ENCODE results near the gene DOK1.
A peak's percentile ranks its signal among the peaks of the same experiment; 100 is the strongest.
"Not testable (repeated sequence)": the region's sequence is repeated elsewhere in the genome, so short reads cannot be mapped to it uniquely, and the experiment has no call there.

Gene DOK1

GRCh38 chr2:74548900-74549826 lies 5.4 kb upstream of the DOK1 start:
- peak; percentile 67 for DNase-seq

DNA sequence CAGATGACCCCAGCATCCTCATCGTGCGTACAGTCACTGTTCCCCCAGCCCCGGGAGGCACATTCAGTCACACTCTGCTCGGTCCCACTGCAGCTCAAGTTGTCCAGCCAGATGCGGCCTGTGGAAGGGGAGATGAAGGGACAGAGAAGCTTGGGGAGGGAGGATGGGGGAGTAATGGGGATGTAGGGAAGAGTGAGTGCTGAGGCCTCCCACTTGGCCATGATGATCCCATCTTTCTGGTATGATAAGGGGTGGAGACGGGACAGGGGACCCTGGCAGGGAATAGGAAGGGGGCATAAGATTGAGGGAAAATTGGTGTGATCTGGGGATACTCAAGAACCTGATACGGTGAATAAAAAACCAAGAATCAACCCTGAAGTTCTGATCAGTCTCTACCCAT lies 4.3 kb upstream of the DOK1 start:
- no peak for DNase-seq

DNA sequence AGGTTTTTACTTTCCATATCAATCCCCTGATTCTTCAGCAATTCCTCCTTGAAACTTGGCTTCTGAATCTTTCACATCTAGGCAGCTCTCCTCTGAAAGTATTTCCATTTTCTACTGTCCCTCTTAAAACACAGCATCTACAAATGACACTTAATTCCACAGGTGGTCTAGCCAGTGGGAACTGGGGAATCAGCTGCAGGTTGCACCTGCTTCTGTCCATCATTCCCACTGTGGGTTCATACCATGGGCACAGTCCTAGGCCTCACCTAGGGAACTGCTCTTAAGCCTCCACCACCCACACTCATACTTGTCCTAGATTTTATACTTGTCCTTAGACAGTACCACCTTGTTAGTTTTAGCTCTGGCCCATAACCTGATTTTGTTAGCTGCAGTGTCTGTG lies 3.0 kb upstream of the DOK1 start:
- no peak for DNase-seq

DNA sequence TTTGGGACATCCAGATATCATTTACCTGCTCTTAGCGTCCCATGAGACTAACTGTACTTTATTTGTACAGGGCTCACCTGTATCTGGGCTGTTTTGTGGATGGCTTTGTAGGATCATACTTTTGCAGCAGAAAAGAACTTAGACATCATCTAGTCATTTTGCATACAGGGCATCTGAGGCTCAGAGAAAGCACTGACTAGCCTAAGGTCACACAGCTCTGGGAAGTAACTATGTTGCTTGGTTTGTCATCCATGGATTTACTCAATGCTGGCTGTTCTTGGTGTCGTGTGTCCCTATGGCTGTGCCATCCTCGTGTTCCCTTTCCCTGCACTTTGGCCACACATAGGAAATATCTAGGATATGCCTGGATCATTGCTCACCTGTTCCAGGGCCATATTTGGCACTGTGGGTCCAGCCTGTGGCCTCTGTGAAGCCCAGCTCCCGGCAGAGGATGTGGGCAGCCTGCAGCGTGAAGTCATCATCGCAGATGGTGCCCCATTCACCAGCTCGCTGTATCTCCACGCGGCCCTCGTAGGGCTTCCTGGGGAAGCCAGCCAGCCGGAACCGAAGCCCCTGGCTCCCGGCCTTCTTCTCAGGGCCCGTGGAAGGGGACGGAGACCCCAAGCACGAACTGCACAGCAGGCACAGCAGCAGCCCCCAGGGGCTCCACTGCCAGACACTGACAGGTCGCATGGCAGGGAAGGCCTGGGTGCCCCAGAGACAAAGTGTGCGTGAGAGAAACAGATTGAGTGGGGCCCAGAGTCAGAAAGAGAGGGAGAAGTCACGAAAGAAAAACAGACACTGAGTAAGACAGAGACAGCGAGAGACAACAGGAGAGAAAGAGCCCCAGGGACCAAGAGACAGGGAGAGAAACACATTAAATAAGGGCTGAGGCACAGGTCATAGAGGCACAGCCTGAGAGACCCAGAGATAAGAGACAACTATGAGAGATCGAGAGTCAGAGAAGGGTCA lies 2.3 kb upstream of the DOK1 start:
- DNase-seq: no peak

DNA sequence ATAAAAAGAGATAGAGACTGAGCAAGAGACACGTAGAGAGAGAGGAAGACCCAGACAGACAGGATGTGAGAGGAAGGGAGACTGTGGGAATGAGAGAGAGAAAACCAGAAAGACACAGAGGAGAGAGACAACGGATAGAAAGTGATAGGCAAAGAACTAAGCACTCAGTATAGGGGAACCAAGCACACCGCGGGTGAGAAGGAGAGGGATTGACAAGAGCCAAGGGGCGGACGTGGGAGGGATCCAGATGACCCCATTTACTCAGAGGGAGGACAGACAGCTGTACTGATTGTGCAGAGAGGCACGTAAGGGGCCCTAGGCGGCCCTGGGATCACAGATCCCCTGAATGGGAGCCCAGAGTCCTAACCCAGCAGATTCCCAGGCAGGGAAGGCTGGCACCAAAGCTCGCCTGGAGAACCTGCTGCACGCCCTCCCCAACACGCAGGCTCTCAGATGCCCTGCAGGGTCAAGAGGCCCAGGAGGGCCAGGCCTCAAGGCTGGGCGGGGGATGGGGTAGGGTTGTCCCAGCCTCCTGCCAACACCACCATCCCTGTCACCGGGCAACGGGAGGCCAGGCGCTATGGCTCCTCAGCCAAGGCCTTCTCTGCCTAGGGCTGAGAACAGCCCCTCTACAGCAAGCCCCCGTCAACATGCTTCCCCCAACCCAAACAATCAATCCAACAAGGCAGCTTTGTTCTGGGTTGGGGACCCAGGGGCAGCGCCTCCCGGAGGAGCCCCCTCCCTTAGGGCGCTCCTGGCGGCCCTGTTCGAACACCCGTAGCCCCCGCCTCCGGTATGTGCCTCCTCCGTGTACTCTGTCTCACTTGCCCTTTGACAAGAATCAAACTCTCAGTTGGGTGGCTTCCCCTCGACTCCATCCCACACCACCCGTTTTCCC lies 1.4 kb upstream of the DOK1 start:
- DNase-seq: peak; percentile 35

DNA sequence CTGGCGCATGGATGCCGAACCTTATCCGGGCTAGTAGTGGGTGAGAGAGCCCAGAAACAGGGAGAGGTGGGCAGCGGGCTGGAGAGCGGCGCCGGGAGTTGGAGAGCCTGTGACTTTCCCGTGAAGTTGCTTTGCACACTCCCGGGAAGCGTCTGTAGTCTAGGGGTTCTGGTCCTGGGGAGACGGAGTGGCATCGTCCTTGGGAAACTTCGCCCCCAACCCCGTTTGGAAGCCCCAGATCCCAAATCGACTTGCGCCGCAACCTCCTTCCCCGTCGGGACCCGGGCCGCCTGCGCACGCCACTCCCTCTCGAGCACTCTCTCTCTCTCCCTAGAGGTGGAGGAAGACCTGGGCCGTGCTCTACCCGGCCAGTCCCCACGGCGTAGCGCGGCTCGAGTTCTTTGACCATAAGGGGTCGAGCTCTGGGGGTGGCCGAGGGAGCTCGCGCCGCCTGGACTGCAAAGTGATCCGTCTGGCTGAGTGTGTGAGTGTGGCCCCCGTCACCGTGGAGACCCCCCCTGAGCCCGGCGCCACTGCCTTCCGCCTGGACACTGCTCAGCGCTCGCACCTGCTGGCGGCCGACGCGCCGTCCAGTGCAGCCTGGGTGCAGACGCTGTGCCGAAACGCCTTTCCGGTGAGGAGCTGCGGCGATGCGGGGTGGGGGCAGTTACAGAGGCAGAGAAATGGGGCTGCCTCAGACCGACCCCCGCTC lies 456 bp downstream of the DOK1 start:
- DNase-seq: no peak

DNA sequence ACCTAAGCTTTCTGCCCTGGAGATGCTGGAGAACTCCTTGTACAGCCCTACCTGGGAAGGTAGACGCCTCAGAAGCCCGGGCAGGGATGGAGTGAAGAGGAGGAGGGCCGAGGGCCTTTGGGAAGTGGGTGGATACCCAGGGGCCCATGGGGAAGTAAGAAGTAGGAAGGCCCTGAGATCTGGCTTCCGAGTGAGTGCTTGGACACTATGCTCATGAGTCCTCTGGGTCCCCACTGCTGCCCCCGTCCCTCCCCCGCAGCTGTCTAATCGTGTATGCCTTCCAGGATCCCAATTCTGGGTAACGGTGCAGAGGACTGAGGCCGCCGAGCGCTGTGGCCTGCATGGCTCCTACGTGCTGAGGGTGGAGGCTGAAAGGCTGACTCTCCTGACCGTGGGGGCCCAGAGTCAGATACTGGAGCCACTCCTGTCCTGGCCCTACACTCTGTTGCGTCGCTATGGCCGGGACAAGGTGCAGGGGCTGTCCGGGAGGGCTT lies 1.1 kb downstream of the DOK1 start:
- no peak for DNase-seq

DNA sequence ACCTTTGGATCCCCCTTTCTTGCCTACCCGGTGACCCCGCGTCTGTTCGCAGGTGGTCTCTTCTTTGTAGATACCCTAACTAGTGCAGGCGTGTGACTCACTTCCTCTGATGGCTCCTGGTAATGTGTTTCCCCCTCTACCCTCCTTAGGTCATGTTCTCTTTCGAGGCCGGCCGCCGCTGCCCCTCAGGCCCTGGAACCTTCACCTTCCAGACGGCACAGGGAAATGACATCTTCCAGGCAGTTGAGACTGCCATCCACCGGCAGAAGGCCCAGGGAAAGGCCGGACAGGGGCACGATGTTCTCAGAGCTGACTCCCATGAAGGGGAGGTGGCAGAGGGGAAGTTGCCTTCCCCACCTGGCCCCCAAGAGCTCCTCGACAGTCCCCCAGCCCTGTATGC lies 1.6 kb downstream of the DOK1 start:
- no peak for DNase-seq

GRCh38 chr2:74556831-74557370 lies 2.4 kb downstream of the DOK1 start:
- DNase-seq: no peak

- DNase-seq: no peak
Measured at GRCh38 chr2:74558284-74559230, 4.0 kb downstream of the DOK1 start.

DNA sequence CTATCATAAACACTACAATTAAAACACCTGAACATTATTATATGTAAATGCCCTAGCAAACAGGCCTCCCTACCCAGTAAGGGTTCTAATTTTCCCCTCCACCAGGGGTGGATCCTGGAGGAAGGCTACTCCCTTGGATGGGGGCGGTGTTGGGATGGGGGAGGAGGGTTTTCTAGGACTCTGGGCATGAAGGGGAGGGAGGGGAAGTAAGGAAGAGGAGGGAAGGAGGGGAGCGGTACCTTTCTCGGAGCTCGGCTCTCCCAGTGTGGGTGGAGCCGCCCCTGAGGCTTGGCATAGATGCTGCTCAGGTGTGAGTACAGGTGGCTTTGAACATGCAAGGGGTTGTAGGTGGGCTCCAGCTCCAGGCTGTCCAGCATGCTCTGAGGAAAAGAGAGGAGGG lies 5.4 kb downstream of the DOK1 start:
- DNase-seq: no peak

- no peak for DNase-seq
Measured at GRCh38 chr2:74560591-74560990, 6.1 kb downstream of the DOK1 start.

- not testable (repeated sequence) for DNase-seq
Measured at GRCh38 chr2:74561022-74561421, 6.5 kb downstream of the DOK1 start.

DNA sequence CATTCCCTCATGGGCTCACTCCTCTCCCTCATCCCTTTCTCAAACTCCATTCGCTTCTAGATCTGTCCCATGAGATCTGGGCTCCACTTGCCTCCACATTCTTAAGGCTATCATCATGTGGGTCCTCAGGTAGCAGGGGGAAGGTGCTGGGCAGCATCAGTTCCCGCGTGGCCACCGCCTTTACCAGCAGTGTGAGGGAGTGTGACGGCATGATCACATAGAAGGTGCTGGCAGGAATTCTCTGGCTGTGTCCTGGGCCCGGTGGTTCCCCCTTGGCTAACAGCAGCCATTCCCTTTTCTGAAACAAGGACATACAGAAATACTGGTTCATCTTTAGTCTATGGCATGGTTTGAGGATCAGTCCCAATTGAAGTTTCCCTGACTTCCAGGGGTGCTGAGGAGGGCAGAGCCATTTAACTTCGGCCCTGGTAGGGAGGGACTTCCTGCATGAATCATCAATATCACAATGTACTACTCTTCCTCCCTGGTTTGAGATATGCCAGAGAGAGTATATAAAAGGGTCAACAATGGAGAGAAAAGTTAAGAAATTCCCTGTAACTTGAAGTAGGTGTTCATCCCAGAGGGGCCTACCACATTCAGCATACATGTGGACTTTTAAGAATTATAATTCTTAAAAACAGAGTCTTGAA lies 7.7 kb downstream of the DOK1 start:
- DNase-seq: no peak

DNA sequence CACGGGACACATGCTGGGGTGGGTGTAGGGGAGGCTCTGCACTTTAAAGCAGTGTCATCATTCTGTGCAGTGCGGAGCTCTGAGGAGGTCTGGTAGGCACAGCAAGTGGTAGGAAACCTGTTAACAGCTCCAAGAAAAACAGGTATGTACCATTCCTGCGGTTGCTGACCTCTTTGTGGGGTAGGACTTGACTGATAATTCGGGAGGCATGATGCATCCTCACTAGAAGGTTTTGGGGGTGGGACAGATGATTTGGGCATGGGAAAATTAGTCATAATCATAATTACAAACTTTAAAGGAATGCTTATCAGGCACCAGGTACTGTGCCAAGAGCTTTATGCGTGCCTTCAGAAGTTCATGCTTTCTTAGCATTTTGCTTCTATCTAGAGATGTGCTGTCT lies 9.7 kb downstream of the DOK1 start:
- DNase-seq: no peak

GRCh38 chr2:74566076-74566753 lies 11.7 kb downstream of the DOK1 start:
- DNase-seq: no peak

DNA sequence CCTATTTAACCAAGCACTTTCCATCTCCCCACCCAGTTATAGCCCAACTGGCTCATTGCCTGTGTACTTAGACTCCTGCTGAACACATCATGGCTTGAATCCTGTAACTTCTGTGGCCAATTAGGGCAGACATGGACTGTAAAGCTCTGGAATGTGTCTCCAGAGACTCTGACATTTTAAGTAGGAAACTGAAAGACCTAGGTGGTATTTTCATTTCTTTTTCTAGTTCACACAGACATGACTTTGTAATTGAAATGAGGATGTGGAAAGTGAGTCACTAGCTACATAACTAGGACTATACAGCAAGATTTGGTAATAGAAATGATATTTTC lies 12.2 kb downstream of the DOK1 start:
- no peak for DNase-seq

- DNase-seq: no peak
Measured at GRCh38 chr2:74567881-74568280, 13.4 kb downstream of the DOK1 start.

- DNase-seq: no peak
Measured at GRCh38 chr2:74569686-74570085, 15.2 kb downstream of the DOK1 start.
